Loucy (cell line): ENCODE measurements around the gene LCN9.

ENCODE experiments used
- H2AFZ ChIP-seq: fragments of 200-600 bp; sonication (generic); 2 replicates; pipeline ENCODE4 v1.6.0; 2016; ENCODE audit warnings: antibody characterized with exemption, mild to moderate bottlenecking, low read length, moderate library complexity
- H3F3A ChIP-seq: fragments of 200-600 bp; 2 replicates; pipeline ENCODE4 v1.6.0; 2016; ENCODE audit warnings: antibody characterized with exemption, low read depth, mild to moderate bottlenecking
- H3K27me3 ChIP-seq: fragments of 200-600 bp; sonication (generic); 2 replicates; pipeline ENCODE4 v1.6.1; 2014; ENCODE audit warnings: low read length, mild to moderate bottlenecking; ENCODE audit not compliant: insufficient read depth, poor library complexity, severe bottlenecking
- H3K36me3 ChIP-seq: fragments of 200-600 bp; sonication (generic); 2 replicates; pipeline ENCODE4 v1.6.1; 2016; ENCODE audit warnings: low read length; ENCODE audit not compliant: insufficient read depth
- H3K4me1 ChIP-seq: fragments of 200-600 bp; sonication (generic); 2 replicates; pipeline ENCODE4 v1.5.1; 2014; ENCODE audit warnings: low read length, mild to moderate bottlenecking; ENCODE audit not compliant: insufficient read depth, poor library complexity, severe bottlenecking
- H3K4me2 ChIP-seq: fragments of 200-600 bp; sonication (generic); 2 replicates; pipeline ENCODE4 v1.6.0; 2014; ENCODE audit warnings: antibody characterized with exemption, low read length, low read depth, mild to moderate bottlenecking; ENCODE audit not compliant: poor library complexity, severe bottlenecking
- H3K4me3 ChIP-seq: fragments of 200-600 bp; sonication (generic); 2 replicates; pipeline ENCODE4 v1.5.1; 2014; ENCODE audit warnings: low read length, mild to moderate bottlenecking, mixed read lengths; ENCODE audit not compliant: poor library complexity, severe bottlenecking
- H3K79me2 ChIP-seq: fragments of 200-600 bp; sonication (generic); 2 replicates; pipeline ENCODE4 v1.6.1; 2014; ENCODE audit warnings: low read length; ENCODE audit not compliant: insufficient read depth
- H3K9ac ChIP-seq: fragments of 200-600 bp; sonication (generic); 2 replicates; pipeline ENCODE4 v1.6.0; 2014; ENCODE audit warnings: mild to moderate bottlenecking, low read depth, low read length, moderate library complexity; ENCODE audit not compliant: poor library complexity, severe bottlenecking
- H3K9me2 ChIP-seq: fragments of 200-600 bp; sonication (generic); replicated peaks from 2 replicates; pipeline ENCODE4 v1.6.1; 2016; ENCODE audit warnings: low read depth, low read length, mixed read lengths
- H3K9me3 ChIP-seq: fragments of 200-600 bp; sonication (generic); 2 replicates; pipeline ENCODE4 v1.6.1; 2014; ENCODE audit warnings: mild to moderate bottlenecking, antibody characterized with exemption, low read length, low read depth; ENCODE audit not compliant: insufficient read depth
- H4K20me1 ChIP-seq: fragments of 200-600 bp; sonication (generic); 2 replicates; pipeline ENCODE4 v1.6.0; 2014; ENCODE audit warnings: antibody characterized with exemption, low read length, mild to moderate bottlenecking; ENCODE audit not compliant: insufficient read depth, poor library complexity, severe bottlenecking
- EZH2phosphoT487 ChIP-seq: fragments of 200-600 bp; IDR thresholded peaks from 2 replicates; pipeline ENCODE4 v1.6.1; 2018; ENCODE audit warnings: antibody characterized with exemption, mild to moderate bottlenecking, moderate library complexity, borderline replicate concordance
- TF ChIP-seq, protein P1 (sequence below): fragments of 200-600 bp; sonication (generic); conservative IDR thresholded peaks from 2 replicates; pipeline ENCODE4 v1.5.1; 2014; ENCODE audit warnings: mild to moderate bottlenecking, antibody characterized with exemption, low read length

Gene LCN9

GRCh38 chr9:135655317-135655716 is 7.8 kb upstream of the LCN9 start:
- H3K79me2 ChIP-seq: no peaks in the 10 kb centered on the region
- H3K36me3 ChIP-seq: no peaks in the 10 kb centered on the region
- H4K20me1 ChIP-seq: no peaks in the 10 kb centered on the region
- H3K4me2 ChIP-seq: no peak overlapping the region
- H3K27me3 ChIP-seq: no peaks in the 10 kb centered on the region
- H2AFZ ChIP-seq: no peak overlapping the region
- no peaks in the 10 kb centered on the region for H3K9me2 ChIP-seq
- H3K4me1 ChIP-seq: no peaks in the 10 kb centered on the region
- H3F3A ChIP-seq: no peaks in the 10 kb centered on the region
- H3K9me3 ChIP-seq: peaks cover 9% of the 10 kb centered on the region; the same call in 1 of the 2 replicates
- TF ChIP-seq EZH2phosphoT487: no peak
- TF ChIP-seq, protein P1, sequence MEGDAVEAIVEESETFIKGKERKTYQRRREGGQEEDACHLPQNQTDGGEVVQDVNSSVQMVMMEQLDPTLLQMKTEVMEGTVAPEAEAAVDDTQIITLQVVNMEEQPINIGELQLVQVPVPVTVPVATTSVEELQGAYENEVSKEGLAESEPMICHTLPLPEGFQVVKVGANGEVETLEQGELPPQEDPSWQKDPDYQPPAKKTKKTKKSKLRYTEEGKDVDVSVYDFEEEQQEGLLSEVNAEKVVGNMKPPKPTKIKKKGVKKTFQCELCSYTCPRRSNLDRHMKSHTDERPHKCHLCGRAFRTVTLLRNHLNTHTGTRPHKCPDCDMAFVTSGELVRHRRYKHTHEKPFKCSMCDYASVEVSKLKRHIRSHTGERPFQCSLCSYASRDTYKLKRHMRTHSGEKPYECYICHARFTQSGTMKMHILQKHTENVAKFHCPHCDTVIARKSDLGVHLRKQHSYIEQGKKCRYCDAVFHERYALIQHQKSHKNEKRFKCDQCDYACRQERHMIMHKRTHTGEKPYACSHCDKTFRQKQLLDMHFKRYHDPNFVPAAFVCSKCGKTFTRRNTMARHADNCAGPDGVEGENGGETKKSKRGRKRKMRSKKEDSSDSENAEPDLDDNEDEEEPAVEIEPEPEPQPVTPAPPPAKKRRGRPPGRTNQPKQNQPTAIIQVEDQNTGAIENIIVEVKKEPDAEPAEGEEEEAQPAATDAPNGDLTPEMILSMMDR: no peak
- H3K9ac ChIP-seq: no peak overlapping the region
- no peak overlapping the region for H3K4me3 ChIP-seq

DNA sequence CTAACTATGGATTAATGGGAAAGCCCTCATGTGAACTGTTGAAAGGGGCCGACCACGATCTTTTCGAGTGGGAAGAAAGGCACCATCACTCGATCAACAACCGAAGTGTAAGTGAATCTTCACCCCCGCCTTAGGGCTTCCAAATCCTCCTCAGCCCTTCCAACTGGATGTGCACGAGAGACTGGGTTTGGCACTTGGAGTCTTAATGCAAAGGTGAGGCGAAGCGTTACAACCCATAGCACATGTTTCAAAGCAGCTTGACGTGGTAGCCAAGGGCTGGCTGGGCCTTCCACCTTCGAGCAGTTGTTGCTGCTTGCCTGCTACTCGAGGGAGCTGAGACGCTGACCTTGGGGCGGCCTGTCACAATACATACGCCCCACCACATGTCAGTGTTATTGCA is 5.7 kb upstream of the LCN9 start:
- H3K9me2 ChIP-seq: no peaks in the 10 kb centered on the region
- H3K79me2 ChIP-seq: no peaks in the 10 kb centered on the region
- no peaks in the 10 kb centered on the region for H3F3A ChIP-seq
- no peaks in the 10 kb centered on the region for H3K27me3 ChIP-seq
- no peak overlapping the region for H3K4me3 ChIP-seq
- no peaks in the 10 kb centered on the region for H3K4me1 ChIP-seq
- TF ChIP-seq EZH2phosphoT487: no peak
- TF ChIP-seq, protein P1: no peak
- H3K9ac ChIP-seq: no peak overlapping the region
- peaks cover 9% of the 10 kb centered on the region; the same call in 1 of the 2 replicates for H3K9me3 ChIP-seq
- no peak overlapping the region for H2AFZ ChIP-seq
- H3K36me3 ChIP-seq: no peaks in the 10 kb centered on the region
- H3K4me2 ChIP-seq: no peak overlapping the region
- H4K20me1 ChIP-seq: no peaks in the 10 kb centered on the region

- no peaks in the 10 kb centered on the region for H3K36me3 ChIP-seq
- H3K9ac ChIP-seq: no peak overlapping the region
- H2AFZ ChIP-seq: no peak overlapping the region
- peaks cover 16% of the 10 kb centered on the region; the same call in 1 of the 2 replicates for H3K9me3 ChIP-seq
- no peaks in the 10 kb centered on the region for H3K79me2 ChIP-seq
- no peaks in the 10 kb centered on the region for H3K9me2 ChIP-seq
- TF ChIP-seq, protein P1: no peak
- TF ChIP-seq EZH2phosphoT487: no peak
- no peaks in the 10 kb centered on the region for H3K27me3 ChIP-seq
- no peaks in the 10 kb centered on the region for H3F3A ChIP-seq
- no peaks in the 10 kb centered on the region for H3K4me1 ChIP-seq
- H3K4me2 ChIP-seq: no peak overlapping the region
- H4K20me1 ChIP-seq: no peaks in the 10 kb centered on the region
- H3K4me3 ChIP-seq: no peak overlapping the region
Measured at GRCh38 chr9:135659252-135659651, 3.9 kb upstream of the LCN9 start.
